AG04450 (cell line): ENCODE measurements around the gene MYPOP. TPM values are rescaled to one million over a fixed set of nuclear protein-coding genes. Genes with fewer than 3 reads are reported as not detected.

Source experiments
- CTCF ChIA-PET: fragments of 300-600, 350-600 bp; formaldehyde crosslinking; extraction: SDS; loops from one replicate; lab custom pipeline; 2022; ENCODE audit warnings: antibody characterized with exemption, inconsistent platforms; lab: Charles Lee
- POLR2A ChIA-PET: fragments of 350-600 bp; formaldehyde crosslinking; extraction: SDS; loops from one replicate; lab custom pipeline; 2021; ENCODE audit warnings: antibody characterized with exemption, inconsistent platforms; lab: Yijun Ruan, JAX
- DNase-seq: peaks from one replicate; pipeline ENCODE4 v3.0.0-alpha.2; 2011; ENCODE audit warnings: low read depth, low spot score
- H3K27ac ChIP-seq: one replicate; pipeline ENCODE4 v1.5.1; 2012; ENCODE audit warnings: low read depth, low read length, control low read depth
- H3K27me3 ChIP-seq: one replicate; pipeline ENCODE4 v1.6.0; 2012; ENCODE audit warnings: low read length; ENCODE audit not compliant: control insufficient read depth, insufficient read depth
- H3K4me3 ChIP-seq: 2 replicates; pipeline ENCODE4 v1.5.1; 2011; ENCODE audit warnings: mild to moderate bottlenecking, low read depth, low read length, control low read depth
- H3K9me3 ChIP-seq: 2 replicates; pipeline ENCODE4 v1.5.1; 2012; ENCODE audit warnings: low read length; ENCODE audit not compliant: control insufficient read depth, insufficient read depth
- polyA plus RNA-seq: library from polyadenylated mRNA; depleted of rRNA; stranded (reverse); fragments of >200 nt; gene quantifications from 2 replicates; pipeline ENCODE4 v1.2.3, GENCODE V29; 2011
- TF ChIP-seq, protein P1 (sequence below): IDR thresholded peaks from 2 replicates; pipeline ENCODE4 v1.5.1; 2011; ENCODE audit warnings: low read depth, low read length, control low read depth, inconsistent platforms

Gene MYPOP
- polyA plus RNA-seq, 1 experiment: 1.4 TPM

DNA sequence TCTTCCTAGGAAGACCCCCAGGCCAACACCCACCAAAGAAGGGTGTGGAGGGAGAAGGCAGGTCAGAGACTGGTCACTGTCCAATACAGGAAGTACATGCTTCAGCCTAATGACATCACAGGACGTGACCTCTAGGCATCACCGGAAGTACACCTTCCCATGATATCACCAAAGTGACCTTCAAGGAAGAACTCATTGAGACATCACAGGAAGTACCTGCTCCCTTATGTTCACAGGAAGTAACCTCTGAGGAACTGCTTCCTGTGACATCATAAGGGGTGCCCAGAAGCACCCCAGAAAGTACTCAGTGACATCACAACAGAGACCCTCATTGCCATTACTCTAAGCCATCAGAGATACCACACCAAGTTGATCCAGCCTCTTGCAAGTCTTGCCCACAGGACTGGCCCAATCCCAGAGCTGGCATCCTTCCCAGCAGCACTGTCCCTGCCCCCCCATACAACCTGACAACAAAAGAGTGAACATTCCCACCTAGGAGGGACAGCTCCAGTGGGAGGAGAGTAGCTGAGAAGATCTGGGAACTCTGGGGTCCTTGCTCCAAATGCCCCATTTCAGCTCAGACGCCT, 36.4 kb upstream of the MYPOP start:
- Histone ChIP-seq H3K27me3 (peaks cover 44% of the 10 kb centered on the region), H3K9me3 (peaks cover 6% of the 10 kb centered on the region; the same call in 1 of the 2 replicates), H3K27ac (no peak overlapping the region), H3K4me3 (no peak overlapping the region)
- CTCF ChIA-PET: no interaction called here
- TF ChIP-seq, protein P1, sequence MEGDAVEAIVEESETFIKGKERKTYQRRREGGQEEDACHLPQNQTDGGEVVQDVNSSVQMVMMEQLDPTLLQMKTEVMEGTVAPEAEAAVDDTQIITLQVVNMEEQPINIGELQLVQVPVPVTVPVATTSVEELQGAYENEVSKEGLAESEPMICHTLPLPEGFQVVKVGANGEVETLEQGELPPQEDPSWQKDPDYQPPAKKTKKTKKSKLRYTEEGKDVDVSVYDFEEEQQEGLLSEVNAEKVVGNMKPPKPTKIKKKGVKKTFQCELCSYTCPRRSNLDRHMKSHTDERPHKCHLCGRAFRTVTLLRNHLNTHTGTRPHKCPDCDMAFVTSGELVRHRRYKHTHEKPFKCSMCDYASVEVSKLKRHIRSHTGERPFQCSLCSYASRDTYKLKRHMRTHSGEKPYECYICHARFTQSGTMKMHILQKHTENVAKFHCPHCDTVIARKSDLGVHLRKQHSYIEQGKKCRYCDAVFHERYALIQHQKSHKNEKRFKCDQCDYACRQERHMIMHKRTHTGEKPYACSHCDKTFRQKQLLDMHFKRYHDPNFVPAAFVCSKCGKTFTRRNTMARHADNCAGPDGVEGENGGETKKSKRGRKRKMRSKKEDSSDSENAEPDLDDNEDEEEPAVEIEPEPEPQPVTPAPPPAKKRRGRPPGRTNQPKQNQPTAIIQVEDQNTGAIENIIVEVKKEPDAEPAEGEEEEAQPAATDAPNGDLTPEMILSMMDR: no peak
- POLR2A ChIA-PET: no interaction called here
- DNase-seq: no peak

GRCh38 chr19:45935267-45935666, 32.9 kb upstream of the MYPOP start:
- ChIA-PET POLR2A (no interaction called here), CTCF (no interaction called here)
- TF ChIP-seq, protein P1: no peak
- Histone ChIP-seq H3K27ac (no peak overlapping the region), H3K27me3 (peaks cover 48% of the 10 kb centered on the region), H3K4me3 (no peak overlapping the region), H3K9me3 (peaks cover 3% of the 10 kb centered on the region; the same call in 1 of the 2 replicates)
- no peak for DNase-seq

GRCh38 chr19:45934551-45935230, 32.3 kb upstream of the MYPOP start:
- ChIA-PET CTCF (no interaction called here), POLR2A (no interaction called here)
- DNase-seq: no peak
- no peak overlapping the region for H3K27ac ChIP-seq
- H3K9me3 ChIP-seq: peaks cover 3% of the 10 kb centered on the region; the same call in 1 of the 2 replicates
- no peak overlapping the region for H3K4me3 ChIP-seq
- TF ChIP-seq, protein P1: no peak
- peaks cover 46% of the 10 kb centered on the region for H3K27me3 ChIP-seq

- Histone ChIP-seq H3K9me3 (no peaks in the 10 kb centered on the region), H3K4me3 (no peak overlapping the region), H3K27me3 (peaks cover 41% of the 10 kb centered on the region), H3K27ac (no peak overlapping the region)
- DNase-seq: no peak
- ChIA-PET CTCF (no interaction called here), POLR2A (no interaction called here)
- TF ChIP-seq, protein P1: no peak
Measured at GRCh38 chr19:45933759-45934158, 31.3 kb upstream of the MYPOP start.

GRCh38 chr19:45931055-45931454, 28.6 kb upstream of the MYPOP start:
- CTCF ChIA-PET: no interaction called here
- no peak overlapping the region for H3K27ac ChIP-seq
- POLR2A ChIA-PET: no interaction called here
- TF ChIP-seq, protein P1: no peak
- H3K4me3 ChIP-seq: no peak overlapping the region
- no peak for DNase-seq
- H3K9me3 ChIP-seq: no peaks in the 10 kb centered on the region
- H3K27me3 ChIP-seq: peaks cover 23% of the 10 kb centered on the region
